NCI-H1105 treated with DMSO at 0.1 percent for 48 hours (cell line): ENCODE results near the gene TBL3.
"Not testable (repeated sequence)": the region's sequence is repeated elsewhere in the genome, so short reads cannot be mapped to it uniquely, and the experiment has no call there.

Source experiments
- DNase-seq: peaks from one replicate; lab custom pipeline; 2025; lab: John Stamatoyannopoulos, UW

TBL3 gene

GRCh38 chr16:1971796-1972489 is at the start of gene TBL3:
TSS of gene TBL3 (plus strand) at chr16:1972053. CDS start at chr16:1972165, 112 bp downstream.
- peak; percentile 71 for DNase-seq

- no peak for DNase-seq
Observed at GRCh38 chr16:1922357-1922756, 49.5 kb upstream of the TBL3 start.

- DNase-seq = no peak
Observed at GRCh38 chr16:1923299-1924034, 48.4 kb upstream of the TBL3 start.

GRCh38 chr16:1924095-1924494 is 47.8 kb upstream of the TBL3 start:
- no peak for DNase-seq

- no peak for DNase-seq
Observed at GRCh38 chr16:1926271-1926670, 45.6 kb upstream of the TBL3 start.

GRCh38 chr16:1929105-1929504 is 42.7 kb upstream of the TBL3 start:
- DNase-seq = peak; percentile 35

- DNase-seq = peak; percentile 58
Observed at GRCh38 chr16:1929578-1930337, 42.1 kb upstream of the TBL3 start.

GRCh38 chr16:1930338-1930720 is 41.5 kb upstream of the TBL3 start:
- DNase-seq = no peak

- DNase-seq = no peak
Observed at GRCh38 chr16:1932050-1933028, 39.5 kb upstream of the TBL3 start.

GRCh38 chr16:1933097-1933661 is 38.7 kb upstream of the TBL3 start:
- DNase-seq = no peak

- no peak for DNase-seq
Observed at GRCh38 chr16:1936945-1937479, 34.8 kb upstream of the TBL3 start.

- no peak for DNase-seq
Observed at GRCh38 chr16:1938316-1938715, 33.5 kb upstream of the TBL3 start.

- DNase-seq = no peak
Observed at GRCh38 chr16:1938910-1939309, 32.9 kb upstream of the TBL3 start.

GRCh38 chr16:1939833-1940232 is 32.0 kb upstream of the TBL3 start:
- not testable (repeated sequence) for DNase-seq

- DNase-seq = no peak
Observed at GRCh38 chr16:1940273-1941161, 31.3 kb upstream of the TBL3 start.

- DNase-seq = no peak
Observed at GRCh38 chr16:1941162-1942046, 30.4 kb upstream of the TBL3 start.

GRCh38 chr16:1942047-1942809 is 29.6 kb upstream of the TBL3 start:
- DNase-seq = no peak
